ENCODE results near the gene PIGN.
"Not testable (repeated sequence)": the region's sequence is repeated elsewhere in the genome, so short reads cannot be mapped to it uniquely, and the experiment has no call there.

PIGN gene

GRCh38 chr18:62179213-62179612 is 7.6 kb downstream of the PIGN start:
- no peak for DNase-seq

DNA sequence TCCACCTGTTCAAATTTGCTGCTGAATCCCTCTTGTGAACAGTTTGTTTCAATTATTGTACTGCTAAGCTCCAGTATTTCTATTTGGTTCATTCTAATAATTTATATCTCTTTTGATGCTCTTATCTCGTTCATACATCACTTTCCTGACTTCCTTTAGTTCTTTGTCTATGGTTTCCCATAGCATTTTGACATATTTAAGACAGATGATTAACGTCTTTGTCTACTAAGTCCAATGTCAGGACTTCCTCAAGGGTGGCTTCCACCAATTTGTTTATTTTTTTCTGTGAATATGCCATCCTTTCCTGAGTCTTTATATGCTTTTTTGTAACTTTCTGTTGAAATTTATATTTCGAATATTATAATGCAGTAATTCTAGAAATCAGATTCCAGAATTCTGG is 9.6 kb downstream of the PIGN start:
- DNase-seq, result no peak

GRCh38 chr18:62175521-62175920 is 11.3 kb downstream of the PIGN start:
- DNase-seq, result no peak

DNA sequence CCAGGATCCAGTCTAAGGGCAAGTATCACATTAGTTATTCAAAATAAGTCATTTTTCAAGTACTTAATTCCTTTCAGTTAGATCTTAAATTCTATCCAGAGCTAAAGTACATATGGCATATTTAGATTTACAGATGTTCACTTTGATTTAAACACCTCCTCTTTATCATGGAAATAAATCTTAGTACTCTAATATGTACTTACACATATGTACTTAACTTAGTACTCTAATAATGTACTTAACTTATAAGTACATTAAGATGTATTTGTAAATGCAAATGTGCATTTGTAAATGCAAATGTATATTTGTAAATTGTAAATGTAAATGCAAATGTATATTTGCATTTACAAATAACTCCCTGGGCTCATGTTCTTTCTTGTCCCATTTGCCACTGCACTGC is 14.6 kb downstream of the PIGN start:
- DNase-seq, result no peak

DNA sequence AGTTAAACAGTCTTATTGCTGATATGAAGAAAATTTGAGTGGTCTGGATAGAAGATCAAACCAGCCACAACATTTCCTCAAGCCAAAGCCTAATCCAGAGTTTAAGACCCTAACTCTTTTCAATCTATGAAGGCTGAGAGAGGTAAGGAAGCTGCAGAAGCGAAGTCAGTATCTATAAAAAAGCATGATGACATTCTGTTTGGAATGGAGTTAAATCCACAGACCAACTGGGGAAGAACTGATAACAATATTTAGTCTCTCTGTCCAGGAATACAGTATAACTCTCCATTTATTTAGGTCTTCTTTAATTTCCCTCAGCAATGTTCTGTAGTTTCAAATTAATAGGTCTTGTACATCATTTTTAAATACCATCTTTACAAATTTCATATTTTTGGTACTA is 16.0 kb downstream of the PIGN start:
- no peak for DNase-seq

DNA sequence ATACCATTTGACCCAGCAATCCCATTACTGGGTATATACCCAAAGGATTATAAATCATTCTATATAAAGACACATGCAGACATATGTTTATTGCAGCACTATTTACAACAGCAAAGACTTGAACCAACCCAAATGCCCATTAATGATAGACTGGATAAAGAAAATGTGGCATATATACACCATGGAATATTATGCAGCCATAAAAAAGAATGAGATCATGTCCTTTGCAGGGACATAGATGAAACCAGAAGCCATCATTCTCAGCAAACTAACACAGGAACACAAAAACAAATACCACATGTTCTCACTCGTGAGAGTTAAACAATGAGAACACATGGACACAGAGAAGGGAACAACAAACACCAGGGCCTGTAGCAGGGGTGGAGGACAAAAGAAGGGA is 20.3 kb downstream of the PIGN start:
- not testable (repeated sequence) for DNase-seq

DNA sequence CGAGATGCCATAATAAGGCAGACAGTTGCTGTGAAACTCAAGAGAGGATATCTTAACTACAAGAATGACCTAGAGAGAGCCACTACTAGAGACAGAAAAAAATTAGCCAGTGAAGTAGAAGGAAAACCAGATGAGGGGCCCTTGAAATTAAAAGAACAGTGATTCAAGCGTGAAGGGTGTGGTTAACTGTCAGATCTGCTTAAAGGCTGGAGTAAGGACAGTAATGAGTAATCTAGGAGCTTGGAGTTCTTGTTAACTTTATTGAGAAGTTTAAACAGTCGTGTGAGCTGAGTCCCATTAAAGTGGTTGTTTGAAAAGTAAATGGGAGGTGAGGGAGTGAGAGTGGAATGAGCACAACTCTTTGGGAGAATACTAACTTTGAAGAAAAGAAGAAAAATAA is 21.3 kb downstream of the PIGN start:
- DNase-seq, result no peak

GRCh38 chr18:62164855-62165487 is 21.9 kb downstream of the PIGN start:
- no peak for DNase-seq

DNA sequence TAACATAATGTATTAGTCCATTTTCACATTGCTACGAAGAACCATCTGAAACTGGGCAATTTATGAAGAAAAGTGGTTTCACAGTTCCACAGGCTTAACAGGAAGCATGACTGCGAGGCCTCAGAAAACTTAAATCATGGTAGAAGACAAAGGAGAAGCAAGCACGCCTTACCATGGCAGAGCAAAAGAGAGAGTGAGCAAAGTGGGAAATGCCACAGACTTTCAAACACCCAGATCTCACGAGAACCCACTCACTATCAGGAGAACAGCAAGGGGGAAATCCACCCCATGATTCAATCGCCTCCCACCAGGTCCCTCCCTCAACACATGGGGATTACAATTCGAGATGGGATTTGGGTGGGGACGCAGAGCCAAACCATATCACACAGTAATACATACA is 22.5 kb downstream of the PIGN start:
- DNase-seq, result no peak

- no peak for DNase-seq
Observed at GRCh38 chr18:62157843-62158242, 29.0 kb downstream of the PIGN start.

- no peak for DNase-seq
Observed at GRCh38 chr18:62152844-62153243, 34.0 kb downstream of the PIGN start.

DNA sequence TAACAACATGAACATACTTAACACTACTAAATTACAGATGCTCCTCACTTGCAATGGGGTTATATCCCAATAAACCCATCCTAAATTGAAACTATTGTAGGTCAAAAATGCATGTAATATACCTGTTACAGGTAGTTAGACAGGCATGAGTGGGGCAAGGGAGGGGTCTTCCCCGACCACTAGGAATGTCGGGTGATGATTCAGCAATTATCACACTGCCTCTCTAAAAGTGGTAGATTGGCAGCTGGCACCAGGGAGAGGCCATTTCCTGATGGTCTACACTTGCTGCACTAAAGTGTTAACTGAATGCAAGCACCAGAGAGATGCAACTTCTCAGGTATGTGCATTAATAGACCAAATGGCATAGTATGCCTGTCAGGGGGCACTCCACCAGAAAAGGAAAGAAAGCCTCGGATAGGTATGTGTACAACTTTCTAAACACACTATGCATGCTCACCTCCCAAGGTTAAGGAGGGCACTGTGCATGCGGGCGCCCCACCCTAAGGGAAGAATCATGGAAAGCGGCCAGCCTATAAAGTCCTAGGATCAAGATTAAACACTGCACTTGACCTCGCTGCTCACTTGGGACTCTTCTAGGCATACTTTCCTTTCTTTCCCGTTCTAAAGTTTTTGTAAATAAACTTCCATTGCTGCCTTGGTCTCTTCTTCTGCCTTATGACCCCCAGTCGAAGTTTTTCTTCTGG is 35.6 kb downstream of the PIGN start:
- no peak for DNase-seq

- DNase-seq, result no peak
Observed at GRCh38 chr18:62144338-62144737, 42.5 kb downstream of the PIGN start.

GRCh38 chr18:62140259-62140658 is 46.6 kb downstream of the PIGN start:
- DNase-seq, result no peak

GRCh38 chr18:62138461-62139235 is 48.2 kb downstream of the PIGN start:
- no peak for DNase-seq

- DNase-seq, result peak; percentile 76
Observed at GRCh38 chr18:62131301-62131909, 55.5 kb downstream of the PIGN start.

DNA sequence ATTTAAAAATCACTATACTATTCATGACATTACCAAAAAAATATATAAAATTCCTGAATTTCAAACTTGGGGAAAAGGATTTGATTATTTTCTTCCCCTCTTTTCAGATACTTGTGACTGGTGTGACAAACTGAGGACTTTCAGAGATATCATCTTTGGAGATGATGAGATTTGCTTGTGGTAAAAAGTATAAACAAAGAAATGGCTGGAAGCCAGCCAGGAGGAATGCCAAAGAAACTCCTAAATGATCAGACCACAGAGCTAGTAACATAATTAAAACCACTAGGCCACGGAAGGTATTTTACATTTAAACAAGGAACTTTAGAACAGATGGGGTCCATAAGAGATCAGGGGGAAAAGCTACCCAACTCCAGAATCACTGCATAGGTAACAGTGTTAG is 58.7 kb downstream of the PIGN start:
- no peak for DNase-seq

GRCh38 chr18:62126737-62127136 is 60.1 kb downstream of the PIGN start:
- no peak for DNase-seq

DNA sequence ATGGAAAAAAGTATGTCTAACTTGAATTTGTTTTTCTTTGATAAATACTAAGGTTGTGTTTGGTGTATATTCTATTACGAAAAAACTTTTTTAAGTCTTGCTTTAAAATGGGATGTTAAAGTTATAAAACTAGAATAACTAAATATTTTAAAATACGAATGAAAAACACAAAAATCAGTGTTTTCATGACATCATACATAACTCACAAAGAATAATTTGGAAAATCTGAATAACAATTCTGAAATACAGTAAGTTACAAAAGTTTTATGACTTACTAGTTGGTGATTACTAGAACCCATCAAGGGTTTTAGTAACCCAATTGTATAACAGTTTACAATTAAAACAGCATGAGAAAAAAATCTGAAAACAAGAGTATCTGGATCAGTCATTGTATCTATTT is 61.2 kb downstream of the PIGN start:
- DNase-seq, result no peak

DNA sequence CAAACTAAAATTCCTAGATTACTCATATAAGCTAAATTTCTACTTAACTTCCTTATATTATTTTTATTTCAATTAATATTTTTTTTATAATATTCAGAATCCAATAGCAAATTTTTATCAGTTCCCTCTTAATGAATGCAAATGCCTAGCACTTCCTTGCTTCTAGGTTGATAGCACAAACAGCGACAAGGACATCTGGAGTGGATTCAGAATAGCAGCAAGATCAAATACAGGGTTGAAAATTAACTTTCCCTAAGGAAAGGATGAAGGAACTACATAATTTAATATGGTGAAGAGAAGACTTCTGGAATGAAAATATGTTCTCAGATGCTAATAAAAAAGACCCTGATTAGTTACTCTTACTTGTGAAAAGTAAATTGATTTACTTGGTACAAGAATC is 64.5 kb downstream of the PIGN start:
- no peak for DNase-seq

- DNase-seq, result no peak
Observed at GRCh38 chr18:62119884-62120283, 67.0 kb downstream of the PIGN start.

GRCh38 chr18:62118328-62118727 is 68.5 kb downstream of the PIGN start:
- DNase-seq, result peak; percentile 31

DNA sequence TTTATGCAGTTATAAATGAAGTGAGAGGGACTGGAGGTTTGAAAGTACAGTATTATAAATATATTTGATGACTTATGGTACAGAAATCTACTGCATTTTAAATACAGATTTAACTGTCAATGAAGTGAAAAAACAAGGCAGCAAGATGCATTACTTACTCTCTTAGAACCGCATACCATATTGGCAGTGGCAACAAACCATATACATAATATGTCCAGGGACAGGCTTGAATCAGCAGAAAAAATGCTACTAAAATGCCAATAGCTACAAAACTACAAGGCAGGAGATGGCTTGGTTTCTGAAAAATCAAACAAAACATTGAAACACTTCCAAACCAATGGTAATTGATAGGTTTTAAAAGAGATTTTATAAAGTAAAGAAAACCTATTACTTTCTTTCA is 77.2 kb downstream of the PIGN start:
- DNase-seq, result no peak

GRCh38 chr18:62107881-62108280 is 79.0 kb downstream of the PIGN start:
- DNase-seq, result no peak
